Measurements from ENCODE around the gene PSD4. TPM values are rescaled to one million over a fixed set of nuclear protein-coding genes. Genes with fewer than 3 reads are reported as not detected.

PSD4 gene
- total RNA-seq, 2 experiments from 2014 or later: 96.5 to 101 TPM

DNA sequence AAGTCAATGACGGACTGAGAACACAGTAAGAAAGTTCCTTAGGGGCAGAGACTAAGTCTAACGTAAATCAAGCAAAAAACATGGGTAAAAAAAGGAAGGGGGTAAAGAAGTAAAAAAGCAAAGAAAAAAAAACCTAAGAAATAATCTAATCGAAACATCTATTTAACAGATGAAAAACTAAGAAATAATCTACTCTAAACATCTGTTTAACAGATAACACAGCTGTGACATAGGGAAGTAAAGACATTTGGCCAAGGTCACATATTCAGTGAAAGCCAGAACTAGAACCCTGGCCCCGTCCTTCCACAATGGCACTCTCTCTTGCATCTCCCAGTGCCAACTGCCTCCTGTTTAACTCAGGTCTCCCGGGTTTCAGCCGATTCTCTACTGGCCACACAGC lies 48.1 kb downstream of the PSD4 start:
- no peak overlapping the region for H3K4me3 Mint-ChIP-seq
- Histone ChIP-seq H3K27ac (ENCODE audit: low read depth in 1 of 2, low read length in 2 of 2) (no peak overlapping the region), H3K36me3 (ENCODE audit: insufficient read depth, low read length) (no peaks in the 10 kb centered on the region), H3K9me3 (ENCODE audit: control insufficient read depth in 1 of 2, insufficient read depth in 1 of 2, low read length in 2 of 2) (no peaks in the 10 kb centered on the region), H3K4me3 (ENCODE audit: low read length) (no peak overlapping the region), H3K4me1 (ENCODE audit: insufficient read depth, low read length) (peaks cover 13% of the 10 kb centered on the region), H3K27me3 (ENCODE audit: control insufficient read depth in 1 of 2, insufficient read depth in 2 of 2, low read length in 2 of 2) (peaks cover 0 to 4% of the 10 kb centered on the region in 2 experiments)
- intact Hi-C loops (cut with DNase I, micrococcal nuclease): no loop called here
- H3K27ac Mint-ChIP-seq: no peak overlapping the region
- H3K36me3 Mint-ChIP-seq (ENCODE audit: low read depth): no peaks in the 10 kb centered on the region
- TF ChIP-seq, protein P1, sequence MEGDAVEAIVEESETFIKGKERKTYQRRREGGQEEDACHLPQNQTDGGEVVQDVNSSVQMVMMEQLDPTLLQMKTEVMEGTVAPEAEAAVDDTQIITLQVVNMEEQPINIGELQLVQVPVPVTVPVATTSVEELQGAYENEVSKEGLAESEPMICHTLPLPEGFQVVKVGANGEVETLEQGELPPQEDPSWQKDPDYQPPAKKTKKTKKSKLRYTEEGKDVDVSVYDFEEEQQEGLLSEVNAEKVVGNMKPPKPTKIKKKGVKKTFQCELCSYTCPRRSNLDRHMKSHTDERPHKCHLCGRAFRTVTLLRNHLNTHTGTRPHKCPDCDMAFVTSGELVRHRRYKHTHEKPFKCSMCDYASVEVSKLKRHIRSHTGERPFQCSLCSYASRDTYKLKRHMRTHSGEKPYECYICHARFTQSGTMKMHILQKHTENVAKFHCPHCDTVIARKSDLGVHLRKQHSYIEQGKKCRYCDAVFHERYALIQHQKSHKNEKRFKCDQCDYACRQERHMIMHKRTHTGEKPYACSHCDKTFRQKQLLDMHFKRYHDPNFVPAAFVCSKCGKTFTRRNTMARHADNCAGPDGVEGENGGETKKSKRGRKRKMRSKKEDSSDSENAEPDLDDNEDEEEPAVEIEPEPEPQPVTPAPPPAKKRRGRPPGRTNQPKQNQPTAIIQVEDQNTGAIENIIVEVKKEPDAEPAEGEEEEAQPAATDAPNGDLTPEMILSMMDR (IDR thresholded peaks at IDR 0.05): no peak
- H3K27me3 Mint-ChIP-seq: no peaks in the 10 kb centered on the region
- H3K4me1 Mint-ChIP-seq (ENCODE audit: low read depth): peaks cover 18% of the 10 kb centered on the region
- ATAC-seq (ENCODE audit: poor library complexity) (no peak), DNase-seq (no peak)
- ChIA-PET CTCF (interaction anchor here (0.9 to 1.1 kb wide), 2 partner anchors 27 to 169 kb away, joined by 3 read pairs; no protein-coding TSS in a partner anchor), POLR2A (no interaction called here)
- H3K9me3 Mint-ChIP-seq: no peaks in the 10 kb centered on the region

DNA sequence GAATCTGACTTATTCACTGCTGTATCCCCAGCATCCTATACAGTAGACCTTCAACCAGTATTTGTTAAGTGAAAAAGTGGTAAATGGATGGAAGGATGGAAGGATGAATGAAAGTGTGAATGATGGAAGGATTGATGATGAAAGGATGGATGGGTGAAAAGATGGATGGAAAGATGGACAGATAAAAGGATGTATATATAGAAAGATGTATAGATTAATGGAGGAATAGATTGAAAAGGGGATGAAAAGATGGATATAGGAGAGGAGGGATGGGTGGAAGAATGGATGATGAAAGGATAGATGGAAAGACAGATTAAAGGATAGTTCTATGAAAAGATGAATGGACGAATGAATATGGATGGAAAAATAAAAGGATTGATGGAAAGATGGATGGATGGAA lies 50.0 kb downstream of the PSD4 start:
- H3K9me3 ChIP-seq (ENCODE audit: control insufficient read depth in 1 of 2, insufficient read depth in 1 of 2, low read length in 2 of 2): no peaks in the 10 kb centered on the region
- ChIA-PET CTCF (no interaction called here), POLR2A (no interaction called here)
- TF ChIP-seq, protein P1 (IDR thresholded peaks at IDR 0.05): no peak
- DNase-seq (no peak), ATAC-seq (ENCODE audit: poor library complexity) (no peak)
- peaks cover 0 to 4% of the 10 kb centered on the region in 2 experiments for H3K27me3 ChIP-seq (ENCODE audit: control insufficient read depth in 1 of 2, insufficient read depth in 2 of 2, low read length in 2 of 2)
- H3K27me3 Mint-ChIP-seq: no peaks in the 10 kb centered on the region
- no peak overlapping the region for H3K27ac Mint-ChIP-seq
- no peaks in the 10 kb centered on the region for H3K9me3 Mint-ChIP-seq
- no peaks in the 10 kb centered on the region for H3K36me3 Mint-ChIP-seq (ENCODE audit: low read depth)
- H3K4me3 ChIP-seq (ENCODE audit: low read length): no peak overlapping the region
- intact Hi-C loops (cut with DNase I, micrococcal nuclease): no loop called here
- H3K4me1 Mint-ChIP-seq (ENCODE audit: low read depth): peaks cover 1% of the 10 kb centered on the region
- no peaks in the 10 kb centered on the region for H3K4me1 ChIP-seq (ENCODE audit: insufficient read depth, low read length)
- no peaks in the 10 kb centered on the region for H3K36me3 ChIP-seq (ENCODE audit: insufficient read depth, low read length)
- H3K4me3 Mint-ChIP-seq: no peak overlapping the region
- H3K27ac ChIP-seq (ENCODE audit: low read depth in 1 of 2, low read length in 2 of 2): no peak overlapping the region

DNA sequence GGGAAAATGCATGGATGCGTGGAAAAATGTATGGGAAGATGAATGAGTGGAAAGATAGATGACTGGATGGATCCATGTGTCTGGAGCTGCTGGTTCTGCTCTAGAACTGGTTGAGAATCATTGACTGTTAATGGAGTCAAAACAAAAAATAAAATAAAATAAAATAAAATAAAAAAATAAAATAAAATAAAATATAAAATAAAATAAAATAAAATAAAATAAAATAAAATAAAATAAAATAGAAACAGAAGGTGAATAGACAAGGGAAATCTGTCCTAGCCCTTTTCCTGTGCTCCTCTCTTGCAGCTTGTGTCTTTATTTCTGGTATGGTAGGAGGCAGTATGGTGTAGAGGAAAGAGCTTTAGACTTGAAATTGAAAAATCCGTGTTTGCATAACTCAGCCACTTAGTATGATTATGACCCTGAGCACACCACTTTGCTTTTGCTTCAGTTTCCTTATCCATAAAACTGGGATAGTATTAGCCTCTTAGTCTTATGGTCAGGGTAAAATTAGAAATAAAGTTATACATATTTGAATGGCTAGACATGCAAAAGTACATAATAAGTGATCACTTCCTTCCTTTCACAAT lies 51.0 kb downstream of the PSD4 start:
- CTCF ChIA-PET: no interaction called here

More for the DNA sequence above, 51.0 kb downstream of the PSD4 start:
- intact Hi-C loops (cut with DNase I, micrococcal nuclease): no loop called here
- Mint-ChIP-seq H3K9me3 (no peaks in the 10 kb centered on the region), H3K36me3 (ENCODE audit: low read depth) (no peaks in the 10 kb centered on the region), H3K27me3 (no peaks in the 10 kb centered on the region), H3K4me3 (no peak overlapping the region), H3K4me1 (ENCODE audit: low read depth) (no peaks in the 10 kb centered on the region), H3K27ac (no peak overlapping the region)
- Histone ChIP-seq H3K27me3 (ENCODE audit: control insufficient read depth in 1 of 2, insufficient read depth in 2 of 2, low read length in 2 of 2) (peaks cover 0 to 4% of the 10 kb centered on the region in 2 experiments), H3K36me3 (ENCODE audit: insufficient read depth, low read length) (no peaks in the 10 kb centered on the region), H3K4me3 (ENCODE audit: low read length) (no peak overlapping the region), H3K9me3 (ENCODE audit: control insufficient read depth in 1 of 2, insufficient read depth in 1 of 2, low read length in 2 of 2) (no peaks in the 10 kb centered on the region), H3K27ac (ENCODE audit: low read depth in 1 of 2, low read length in 2 of 2) (no peak overlapping the region), H3K4me1 (ENCODE audit: insufficient read depth, low read length) (no peaks in the 10 kb centered on the region)
- TF ChIP-seq, protein P1 (IDR thresholded peaks at IDR 0.05): no peak
- ATAC-seq (ENCODE audit: poor library complexity) (no peak), DNase-seq (no peak)
- POLR2A ChIA-PET: no interaction called here

Measured in CD4-positive, alpha-beta T cell (primary cell).